ENCODE data around the gene TRPM1. TPM values are rescaled to one million over a fixed set of nuclear protein-coding genes. Genes with fewer than 3 reads are reported as not detected.
A peak's percentile ranks its signal among the peaks of the same experiment; 100 is the strongest.

Gene TRPM1
- total and polyA plus RNA-seq, 7 donors, result 0.03 TPM; not detected in 6

DNA sequence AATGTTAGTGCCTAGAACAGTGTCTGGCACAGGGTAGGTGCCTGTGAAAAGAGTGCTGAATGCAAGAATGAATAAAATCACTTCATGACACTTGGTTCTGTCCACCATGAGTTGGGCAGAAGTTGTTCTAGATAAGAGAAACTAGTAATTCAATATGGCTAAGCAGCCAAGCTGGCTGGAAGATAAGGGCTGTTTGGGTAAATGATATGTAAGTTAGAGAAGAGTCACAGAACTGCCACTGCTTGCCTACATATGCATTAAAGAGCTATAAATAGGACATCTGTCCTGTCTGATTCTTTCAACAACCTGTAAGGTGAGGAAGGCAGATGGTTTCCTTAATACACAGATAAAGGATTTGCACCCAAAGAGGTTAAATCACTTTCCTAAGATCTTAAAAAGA is 123.2 kb downstream of the TRPM1 start:
- Histone ChIP-seq H3K36me3 (ENCODE audit: insufficient read depth in 1 of 2, low read depth in 1 of 2) (peaks cover 8 to 39% of the 10 kb centered on the region in 2 donors), H3K4me1 (peaks cover 55% of the 10 kb centered on the region)

GRCh38 chr15:30974112-30974511 is 127.4 kb downstream of the TRPM1 start:
- Histone ChIP-seq H3K9me3 (no peaks in the 10 kb centered on the region), H3K27ac (no peak overlapping the region), H3K36me3 (ENCODE audit: insufficient read depth in 1 of 2, low read depth in 1 of 2) (peaks cover 5 to 49% of the 10 kb centered on the region in 2 donors), H3K4me3 (no peak overlapping the region), H3K27me3 (ENCODE audit: insufficient read depth in 3 of 3, low read length in 2 of 3) (no peaks in the 10 kb centered on the region), H3K4me1 (peaks cover 31% of the 10 kb centered on the region)
- ATAC-seq (no peak), DNase-seq (no peak)
- intact Hi-C loops (cut with DNase I), result no loop called here
- TF ChIP-seq, protein P1, sequence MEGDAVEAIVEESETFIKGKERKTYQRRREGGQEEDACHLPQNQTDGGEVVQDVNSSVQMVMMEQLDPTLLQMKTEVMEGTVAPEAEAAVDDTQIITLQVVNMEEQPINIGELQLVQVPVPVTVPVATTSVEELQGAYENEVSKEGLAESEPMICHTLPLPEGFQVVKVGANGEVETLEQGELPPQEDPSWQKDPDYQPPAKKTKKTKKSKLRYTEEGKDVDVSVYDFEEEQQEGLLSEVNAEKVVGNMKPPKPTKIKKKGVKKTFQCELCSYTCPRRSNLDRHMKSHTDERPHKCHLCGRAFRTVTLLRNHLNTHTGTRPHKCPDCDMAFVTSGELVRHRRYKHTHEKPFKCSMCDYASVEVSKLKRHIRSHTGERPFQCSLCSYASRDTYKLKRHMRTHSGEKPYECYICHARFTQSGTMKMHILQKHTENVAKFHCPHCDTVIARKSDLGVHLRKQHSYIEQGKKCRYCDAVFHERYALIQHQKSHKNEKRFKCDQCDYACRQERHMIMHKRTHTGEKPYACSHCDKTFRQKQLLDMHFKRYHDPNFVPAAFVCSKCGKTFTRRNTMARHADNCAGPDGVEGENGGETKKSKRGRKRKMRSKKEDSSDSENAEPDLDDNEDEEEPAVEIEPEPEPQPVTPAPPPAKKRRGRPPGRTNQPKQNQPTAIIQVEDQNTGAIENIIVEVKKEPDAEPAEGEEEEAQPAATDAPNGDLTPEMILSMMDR (IDR thresholded peaks at IDR 0.05), result no peak
- 84 to 85% (median 85%) methylated on average over 5 of the region's 5 CpGs for WGBS, 3 donors

More for the DNA sequence above, 123.2 kb downstream of the TRPM1 start:
- intact Hi-C loops (cut with DNase I), result no loop called here
- peak in 1 of 4 donors; percentile 14 for ATAC-seq
- Histone ChIP-seq H3K9me3 (no peaks in the 10 kb centered on the region), H3K27ac (no peak overlapping the region), H3K4me3 (no peak overlapping the region), H3K27me3 (ENCODE audit: insufficient read depth in 3 of 3, low read length in 2 of 3) (no peaks in the 10 kb centered on the region)
- no peak for DNase-seq
- TF ChIP-seq, protein P1 (IDR thresholded peaks at IDR 0.05), result no peak

DNA sequence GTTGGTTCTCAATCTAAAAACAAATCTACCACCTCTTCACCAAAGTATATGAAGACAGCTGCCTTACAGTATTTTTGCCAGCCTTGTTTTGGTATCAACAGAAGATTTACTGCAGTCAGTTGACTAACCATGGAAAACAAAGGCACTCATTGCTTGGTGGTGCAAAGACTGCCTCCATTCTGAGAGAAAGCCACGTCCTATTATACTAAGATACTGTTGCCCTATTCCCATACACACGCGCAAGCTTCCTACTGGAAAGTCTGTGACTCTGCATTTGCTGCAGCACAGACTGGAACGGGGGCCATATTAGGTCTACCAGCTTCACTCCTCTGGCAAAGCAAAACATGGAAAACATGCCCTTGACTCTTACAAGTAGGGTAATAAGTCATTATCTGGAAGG is 128.1 kb downstream of the TRPM1 start:
- H3K4me1 ChIP-seq, result peaks cover 26% of the 10 kb centered on the region
- TF ChIP-seq, protein P1 (IDR thresholded peaks at IDR 0.05), result no peak
- ATAC-seq (no peak), DNase-seq (no peak)
- no peaks in the 10 kb centered on the region for H3K27me3 ChIP-seq (ENCODE audit: insufficient read depth in 3 of 3, low read length in 2 of 3)
- no peak overlapping the region for H3K4me3 ChIP-seq
- no peak overlapping the region for H3K27ac ChIP-seq
- peaks cover 5 to 55% of the 10 kb centered on the region in 2 donors for H3K36me3 ChIP-seq (ENCODE audit: insufficient read depth in 1 of 2, low read depth in 1 of 2)
- no peaks in the 10 kb centered on the region for H3K9me3 ChIP-seq
- 87 to 92% (median 88%) methylated on average over 4 of the region's 4 CpGs for WGBS, 3 donors
- intact Hi-C loops (cut with DNase I), result no loop called here

DNA sequence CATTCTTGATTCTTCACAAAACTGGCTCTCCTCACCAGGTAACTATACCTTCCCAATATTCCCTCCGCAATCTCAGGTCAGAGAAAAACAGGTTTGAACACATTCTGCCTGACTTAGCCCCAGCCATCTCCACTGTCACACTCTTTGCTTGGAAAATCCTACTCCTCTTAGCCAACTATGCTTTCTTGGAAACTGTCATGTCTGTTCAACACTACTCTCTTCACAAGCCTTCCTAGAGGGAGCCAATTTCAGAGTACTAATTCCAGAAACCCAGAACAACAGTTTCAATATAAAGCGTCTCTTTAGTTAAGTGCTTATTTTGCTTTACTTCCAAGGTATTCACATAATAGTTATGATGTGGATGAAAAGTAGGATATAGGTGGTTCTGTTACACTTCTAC is 131.8 kb downstream of the TRPM1 start:
- TF ChIP-seq, protein P1 (IDR thresholded peaks at IDR 0.05), result no peak

DNA sequence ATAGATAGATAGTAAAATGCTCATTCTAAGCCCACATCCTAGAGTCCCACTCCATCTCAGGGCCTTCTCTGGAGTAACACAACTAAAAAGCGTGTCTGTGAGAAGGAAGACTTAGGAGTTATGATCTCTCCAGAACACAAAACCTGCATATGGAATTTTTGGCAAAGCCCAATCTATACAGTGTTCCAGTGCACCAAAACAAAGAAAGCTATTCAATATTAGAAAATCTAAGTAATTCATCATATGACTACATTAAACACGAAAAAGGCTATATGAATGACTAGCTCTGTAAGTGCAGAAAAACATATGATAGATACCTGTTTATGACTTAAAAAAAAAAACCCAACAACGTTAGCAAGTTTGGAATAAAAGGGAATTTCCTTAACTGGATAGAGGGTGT is 137.8 kb downstream of the TRPM1 start:
- WGBS, 3 donors, result 84 to 86% (median 85%) methylated on average over 3 of the region's 3 CpGs
- intact Hi-C loops (cut with DNase I), result loop anchor here in 1 of 2 donors (5.0 to 10.0 kb wide), 3 partner anchors 41 to 381 kb away; partner anchors contain the start of gene FAN1
- ATAC-seq (no peak), DNase-seq (no peak)
- Histone ChIP-seq H3K36me3 (ENCODE audit: insufficient read depth in 1 of 2, low read depth in 1 of 2) (peaks cover 4 to 67% of the 10 kb centered on the region in 2 donors), H3K4me1 (peaks cover 24% of the 10 kb centered on the region), H3K27me3 (ENCODE audit: insufficient read depth in 3 of 3, low read length in 2 of 3) (no peaks in the 10 kb centered on the region), H3K4me3 (no peak overlapping the region), H3K9me3 (no peaks in the 10 kb centered on the region), H3K27ac (peak overlapping the region; percentile 94)
- TF ChIP-seq, protein P1 (IDR thresholded peaks at IDR 0.05), result no peak

More for the DNA sequence above, 131.8 kb downstream of the TRPM1 start:
- Histone ChIP-seq H3K4me1 (no peaks in the 10 kb centered on the region), H3K27ac (no peak overlapping the region), H3K9me3 (no peaks in the 10 kb centered on the region), H3K27me3 (ENCODE audit: insufficient read depth in 3 of 3, low read length in 2 of 3) (no peaks in the 10 kb centered on the region), H3K36me3 (ENCODE audit: insufficient read depth in 1 of 2, low read depth in 1 of 2) (peaks cover 6 to 79% of the 10 kb centered on the region in 2 donors), H3K4me3 (no peak overlapping the region)
- intact Hi-C loops (cut with DNase I), result loop anchor here in 1 of 2 donors (10.0 kb wide), 1 partner anchor 375 kb away; no protein-coding TSS in a partner anchor
- DNase-seq (no peak), ATAC-seq (no peak)
- WGBS, 3 donors, result 65 to 73% (median 69%) methylated on average over 2 of the region's 2 CpGs
